Hippocampal formation (tissue), 2 donors: ENCODE measurements around the gene DNAH11.
A peak's percentile ranks its signal among the peaks of the same experiment; 100 is the strongest.
"Not testable (repeated sequence)": the region's sequence is repeated elsewhere in the genome, so short reads cannot be mapped to it uniquely, and the experiment has no call there.

Experiments used
- DNase-seq, 2 donors: peaks; one replicate each; lab custom pipeline; 2025; lab: John Stamatoyannopoulos, UW

DNAH11 gene, protein sequence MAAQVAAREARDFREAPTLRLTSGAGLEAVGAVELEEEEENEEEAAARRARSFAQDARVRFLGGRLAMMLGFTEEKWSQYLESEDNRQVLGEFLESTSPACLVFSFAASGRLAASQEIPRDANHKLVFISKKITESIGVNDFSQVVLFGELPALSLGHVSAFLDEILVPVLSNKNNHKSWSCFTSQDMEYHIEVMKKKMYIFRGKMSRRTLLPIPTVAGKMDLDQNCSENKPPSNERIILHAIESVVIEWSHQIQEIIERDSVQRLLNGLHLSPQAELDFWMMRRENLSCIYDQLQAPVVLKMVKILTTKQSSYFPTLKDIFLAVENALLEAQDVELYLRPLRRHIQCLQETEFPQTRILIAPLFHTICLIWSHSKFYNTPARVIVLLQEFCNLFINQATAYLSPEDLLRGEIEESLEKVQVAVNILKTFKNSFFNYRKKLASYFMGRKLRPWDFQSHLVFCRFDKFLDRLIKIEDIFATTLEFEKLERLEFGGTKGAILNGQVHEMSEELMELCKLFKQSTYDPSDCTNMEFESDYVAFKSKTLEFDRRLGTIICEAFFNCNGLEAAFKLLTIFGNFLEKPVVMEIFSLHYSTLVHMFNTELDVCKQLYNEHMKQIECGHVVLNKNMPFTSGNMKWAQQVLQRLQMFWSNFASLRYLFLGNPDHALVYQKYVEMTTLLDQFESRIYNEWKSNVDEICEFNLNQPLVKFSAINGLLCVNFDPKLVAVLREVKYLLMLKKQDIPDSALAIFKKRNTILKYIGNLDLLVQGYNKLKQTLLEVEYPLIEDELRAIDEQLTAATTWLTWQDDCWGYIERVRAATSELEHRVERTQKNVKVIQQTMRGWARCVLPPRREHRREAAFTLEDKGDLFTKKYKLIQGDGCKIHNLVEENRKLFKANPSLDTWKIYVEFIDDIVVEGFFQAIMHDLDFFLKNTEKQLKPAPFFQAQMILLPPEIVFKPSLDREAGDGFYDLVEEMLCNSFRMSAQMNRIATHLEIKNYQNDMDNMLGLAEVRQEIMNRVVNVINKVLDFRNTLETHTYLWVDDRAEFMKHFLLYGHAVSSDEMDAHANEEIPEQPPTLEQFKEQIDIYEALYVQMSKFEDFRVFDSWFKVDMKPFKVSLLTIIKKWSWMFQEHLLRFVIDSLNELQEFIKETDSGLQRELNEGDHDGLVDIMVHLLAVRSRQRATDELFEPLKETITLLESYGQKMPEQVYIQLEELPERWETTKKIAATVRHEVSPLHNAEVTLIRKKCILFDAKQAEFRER (N-terminal part only)

DNA sequence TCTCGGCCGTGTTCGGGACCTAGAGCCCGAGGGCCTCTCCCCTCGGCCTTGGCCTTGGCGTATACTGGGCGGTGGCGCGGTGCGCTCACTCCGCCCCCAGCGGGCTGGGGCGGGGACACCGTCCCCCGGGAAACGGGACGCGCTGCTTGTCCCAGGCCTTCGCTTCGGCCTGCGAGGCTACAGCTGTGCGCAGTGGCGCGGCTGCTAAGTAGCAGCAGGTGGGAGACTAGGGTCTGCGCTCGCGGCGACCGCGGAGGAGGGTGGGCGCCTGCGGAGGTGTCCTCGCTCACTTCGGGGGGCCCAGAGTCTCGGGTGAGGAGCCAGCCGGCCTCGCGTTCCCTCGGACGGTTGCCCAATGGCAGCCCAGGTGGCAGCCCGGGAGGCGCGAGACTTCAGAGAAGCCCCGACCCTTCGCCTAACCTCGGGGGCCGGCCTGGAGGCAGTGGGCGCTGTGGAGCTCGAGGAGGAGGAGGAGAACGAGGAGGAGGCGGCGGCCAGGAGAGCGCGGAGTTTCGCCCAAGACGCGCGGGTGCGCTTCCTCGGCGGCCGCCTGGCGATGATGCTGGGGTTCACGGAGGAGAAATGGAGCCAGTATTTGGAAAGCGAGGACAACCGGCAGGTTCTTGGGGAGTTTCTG lies at the start of gene DNAH11:
Gene DNAH11 (plus strand): TSS at position 149 of the 637 bp plus-strand sequence. CDS start 207 bp downstream, at position 356.
- DNase-seq: peak in 1 of 2 donors; percentile 2

DNA sequence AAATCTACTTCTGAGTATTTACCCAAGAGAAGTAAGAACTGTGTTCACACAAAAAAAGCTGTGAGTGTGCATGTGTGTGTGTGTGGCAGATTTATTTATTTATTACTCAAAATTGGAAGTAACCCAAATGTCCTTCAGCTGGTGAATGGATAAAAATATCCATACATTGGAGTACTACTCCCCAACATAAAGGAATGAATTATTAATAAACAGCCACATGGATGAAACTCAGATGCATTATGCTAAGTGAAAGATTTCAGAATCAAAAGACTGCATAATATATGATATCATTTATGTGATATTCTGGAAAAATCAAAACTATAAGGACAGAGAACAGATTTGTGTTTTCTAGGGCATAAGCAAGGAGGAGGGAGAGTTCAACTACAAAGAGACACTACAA lies 47.1 kb upstream of the DNAH11 start:
- no peak for DNase-seq

DNA sequence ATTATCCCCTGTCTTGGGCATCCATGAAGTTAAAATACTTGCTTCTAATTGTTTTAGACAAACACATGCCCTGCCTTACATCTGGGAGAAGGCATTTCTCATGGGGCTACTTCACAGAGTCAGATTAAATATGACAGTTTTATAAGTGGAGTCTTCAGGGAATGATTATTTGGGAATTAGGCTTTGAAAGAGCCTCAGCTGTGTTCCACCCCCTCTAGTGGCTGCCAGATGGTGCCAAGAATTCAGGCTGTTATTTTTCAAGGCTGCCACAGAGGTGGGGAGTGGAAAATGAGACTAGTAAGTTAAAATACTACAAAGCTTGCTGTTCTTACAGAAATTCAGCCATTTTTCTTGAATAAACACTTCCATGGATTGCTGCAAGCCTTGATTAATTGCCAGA lies 45.8 kb upstream of the DNAH11 start:
- DNase-seq: no peak

GRCh38 chr7:21500117-21500832 lies 42.6 kb upstream of the DNAH11 start:
- no peak for DNase-seq

DNA sequence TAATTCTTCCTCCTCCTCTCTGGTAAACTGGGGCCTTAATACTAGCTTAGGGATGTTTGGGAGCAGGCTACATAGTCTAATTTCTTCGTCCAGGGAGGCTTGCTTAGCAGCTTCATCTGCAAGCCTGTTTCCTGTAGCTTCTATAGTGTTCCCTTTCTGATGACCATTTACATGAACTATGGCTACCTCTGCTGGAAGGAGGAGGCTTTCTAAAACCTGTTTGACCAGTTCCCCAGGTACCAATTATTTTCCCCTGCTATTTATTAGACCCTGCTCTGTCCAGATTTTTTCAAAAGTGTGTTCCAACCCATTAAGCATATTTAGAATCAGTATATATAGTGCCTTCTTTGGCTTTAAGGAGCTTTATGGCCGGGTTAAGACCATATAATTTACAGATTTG lies 38.8 kb upstream of the DNAH11 start:
- DNase-seq: no peak

DNA sequence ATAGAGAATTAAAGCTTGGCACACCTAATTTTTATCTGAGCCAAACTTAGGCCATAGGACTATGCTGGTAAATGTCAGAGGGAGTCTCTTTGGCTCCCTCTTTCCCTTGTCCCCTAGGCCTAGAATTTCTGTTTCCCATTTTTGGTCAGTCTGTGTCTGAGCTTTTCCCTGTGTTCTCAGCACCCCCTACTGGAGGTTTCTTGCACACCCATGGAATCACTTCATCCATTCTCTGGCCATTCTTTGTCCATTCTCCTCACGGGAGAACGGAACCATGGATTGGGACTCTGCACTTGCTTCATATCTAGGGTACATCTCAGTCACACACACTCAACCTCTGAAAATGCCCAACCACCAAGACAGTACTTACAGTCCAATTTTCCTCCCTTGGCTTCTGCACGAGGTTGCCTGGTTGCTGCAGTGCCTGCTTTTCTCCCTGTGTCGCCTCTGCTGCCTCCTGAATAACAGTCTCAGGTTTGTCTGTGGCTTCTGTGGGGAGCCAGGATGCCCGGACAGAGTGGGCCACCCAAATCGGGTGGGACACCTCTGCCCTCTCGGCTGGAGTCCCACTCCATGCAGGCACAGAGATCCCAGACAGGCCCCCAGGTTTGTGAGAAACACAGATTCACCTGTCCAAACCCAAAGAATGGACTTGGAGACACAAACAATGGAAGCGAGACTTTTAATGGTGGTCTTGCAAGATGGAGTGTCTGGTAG lies 35.1 kb upstream of the DNAH11 start:
- peak in 1 of 2 donors; percentile 49 for DNase-seq

- DNase-seq: no peak
Observed at GRCh38 chr7:21508538-21508937, 34.3 kb upstream of the DNAH11 start.

DNA sequence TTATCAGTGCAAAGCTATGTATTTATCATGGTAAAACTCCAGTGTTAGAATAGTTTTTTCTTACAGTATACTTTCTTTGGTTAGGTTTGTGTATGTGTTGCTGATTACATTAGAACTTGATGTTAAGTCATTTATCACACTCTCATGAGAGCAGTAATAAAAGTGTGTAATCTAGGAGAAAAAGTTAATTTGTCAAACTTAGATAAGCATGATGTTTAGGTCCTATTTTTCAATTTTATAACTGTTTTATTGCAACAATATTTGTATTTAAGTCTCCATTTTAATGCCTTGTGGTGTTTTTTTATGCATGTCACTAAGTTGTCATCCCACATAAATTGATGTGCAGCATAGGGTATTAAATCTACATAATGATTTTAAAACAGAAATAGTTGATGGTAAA lies 28.8 kb upstream of the DNAH11 start:
- no peak for DNase-seq

- no peak for DNase-seq
Observed at GRCh38 chr7:21524680-21525079, 18.2 kb upstream of the DNAH11 start.

DNA sequence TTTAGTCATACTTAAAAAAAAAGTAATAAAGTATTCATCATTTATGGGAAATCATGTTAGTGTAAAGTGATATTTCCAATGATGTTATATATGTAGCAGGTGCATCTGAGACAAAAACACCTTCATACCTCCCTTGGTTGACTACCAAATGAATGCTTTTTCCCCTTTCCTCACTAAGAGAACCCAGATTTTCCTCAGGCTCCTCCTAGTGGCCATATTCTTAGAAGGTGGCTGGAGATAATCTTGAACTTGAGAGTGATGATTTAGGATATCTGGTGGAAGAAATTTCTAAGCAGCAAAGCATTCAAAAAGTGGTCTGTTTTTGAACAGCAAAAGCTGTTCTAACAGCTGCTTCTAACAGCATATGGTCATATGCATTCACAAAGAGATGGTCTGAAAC lies 16.8 kb upstream of the DNAH11 start:
- no peak for DNase-seq

- DNase-seq: no peak
Observed at GRCh38 chr7:21526448-21526847, 16.4 kb upstream of the DNAH11 start.

DNA sequence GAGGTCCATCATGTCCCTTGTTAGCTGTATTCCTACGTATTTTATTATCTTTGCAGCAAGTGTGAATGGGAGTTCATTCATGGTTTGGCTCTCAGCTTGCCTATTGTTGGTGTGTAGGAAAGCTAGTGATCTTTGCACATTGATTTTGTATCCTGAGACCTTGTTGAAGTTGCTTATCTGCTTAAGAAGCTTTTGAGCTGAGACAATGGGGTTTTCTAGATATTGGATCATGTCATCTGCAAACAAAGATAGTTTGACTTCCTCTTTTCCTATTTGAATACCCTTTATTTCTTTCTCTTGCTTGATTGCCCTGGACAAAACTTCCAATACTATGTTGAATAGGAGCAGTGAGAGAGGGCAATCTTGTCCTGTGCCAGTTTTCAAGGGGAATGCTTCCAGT lies 10.4 kb upstream of the DNAH11 start:
- DNase-seq: not testable (repeated sequence)

DNA sequence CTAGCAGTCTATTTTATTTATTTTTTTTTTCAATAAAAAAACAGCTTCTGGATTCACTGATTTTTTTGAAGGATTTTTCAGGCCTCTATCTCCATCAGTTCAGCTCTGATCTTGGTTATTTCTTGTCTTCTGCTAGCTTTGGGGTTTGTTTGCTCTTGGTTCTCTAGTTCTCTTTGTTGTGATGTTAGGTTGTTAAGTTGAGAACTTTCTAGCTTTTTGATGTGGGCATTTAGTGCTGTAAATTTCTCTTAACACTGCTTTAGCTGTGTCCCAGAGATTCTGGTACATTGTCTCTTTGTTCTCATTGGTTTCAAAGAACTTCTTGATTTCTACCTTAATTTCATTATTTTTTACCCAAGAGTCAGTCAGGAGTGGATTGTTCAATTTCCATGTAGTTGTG lies 9.2 kb upstream of the DNAH11 start:
- not testable (repeated sequence) for DNase-seq

DNA sequence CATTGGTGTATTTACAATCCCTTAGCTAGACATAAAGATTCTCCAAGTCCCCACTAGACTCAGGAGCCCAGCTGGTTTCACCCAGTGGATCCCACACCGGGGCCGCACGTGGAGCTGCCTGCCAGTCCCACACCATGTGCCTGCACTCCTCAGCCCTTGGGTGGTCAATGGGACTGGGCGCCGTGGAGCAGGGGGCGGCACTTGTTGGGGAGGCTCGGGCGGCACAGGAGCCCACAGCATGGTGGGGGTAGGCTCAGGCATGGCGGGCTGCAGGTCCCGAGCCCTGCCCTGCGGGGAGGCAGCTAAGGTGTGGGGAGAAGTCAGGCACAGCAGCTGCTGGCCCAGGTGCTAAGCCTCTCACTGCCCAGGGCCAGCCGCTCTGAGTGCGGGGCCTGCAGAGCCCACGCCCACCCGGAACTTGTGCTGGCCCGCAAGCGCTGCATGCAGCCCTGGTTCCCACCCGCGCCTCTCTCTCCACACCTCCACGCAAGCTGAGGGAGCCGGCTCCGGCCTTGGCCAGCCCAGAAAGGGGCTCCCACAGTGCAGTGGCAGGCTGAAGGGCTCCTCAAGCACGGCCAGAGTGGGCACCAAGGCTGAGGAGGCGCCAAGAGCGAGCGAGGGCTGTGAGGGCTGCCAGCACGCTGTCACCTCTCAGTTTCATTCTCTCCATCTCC lies 6.3 kb upstream of the DNAH11 start:
- DNase-seq: not testable (repeated sequence)

DNA sequence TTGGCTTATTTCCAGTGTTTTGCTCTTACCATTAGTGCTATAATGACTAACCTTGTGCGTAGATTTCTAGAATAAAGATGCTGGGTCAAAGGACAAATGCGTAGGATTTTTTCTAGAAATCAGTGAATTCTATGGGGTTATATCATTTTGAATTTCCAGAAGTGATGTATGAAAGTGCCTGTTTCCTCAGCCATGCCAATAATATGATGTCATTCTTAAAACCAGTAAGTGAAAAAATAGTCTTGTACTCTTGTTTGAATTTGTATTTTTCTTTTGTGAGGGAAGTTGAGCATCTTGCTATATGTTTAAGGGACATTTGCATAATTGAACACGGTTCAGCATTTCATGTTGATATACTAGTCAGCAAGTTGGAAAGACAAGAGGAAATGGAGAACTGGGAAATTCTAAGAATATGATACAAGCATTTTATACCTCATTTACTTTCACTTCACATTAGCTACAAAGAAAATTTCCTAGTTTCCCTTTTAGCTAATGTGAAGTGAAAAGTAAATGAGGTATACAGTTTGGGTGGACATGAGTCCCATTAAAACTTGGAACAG lies 3.8 kb upstream of the DNAH11 start:
- no peak for DNase-seq

GRCh38 chr7:21543528-21544302 lies 876 bp downstream of the DNAH11 start:
- DNase-seq: no peak

DNA sequence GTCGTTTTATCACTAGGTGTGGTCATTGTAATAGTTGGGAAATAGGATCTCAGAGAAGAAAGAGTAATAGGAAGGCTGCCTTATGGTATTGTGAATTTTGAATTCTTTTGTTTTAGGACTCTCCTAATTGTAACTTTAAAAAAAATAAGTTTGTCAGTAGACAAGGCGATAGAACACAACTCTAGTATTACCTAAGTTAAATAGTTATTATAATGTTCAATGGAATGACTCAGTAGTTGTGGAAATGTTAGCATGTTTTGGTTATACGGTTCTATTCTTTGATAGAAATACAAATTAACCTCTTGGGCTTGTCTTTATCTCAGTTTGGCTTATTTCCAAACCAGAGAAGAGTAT lies 1.4 kb downstream of the DNAH11 start:
- DNase-seq: no peak

- DNase-seq: no peak
Observed at GRCh38 chr7:21544715-21545114, 1.9 kb downstream of the DNAH11 start.

DNA sequence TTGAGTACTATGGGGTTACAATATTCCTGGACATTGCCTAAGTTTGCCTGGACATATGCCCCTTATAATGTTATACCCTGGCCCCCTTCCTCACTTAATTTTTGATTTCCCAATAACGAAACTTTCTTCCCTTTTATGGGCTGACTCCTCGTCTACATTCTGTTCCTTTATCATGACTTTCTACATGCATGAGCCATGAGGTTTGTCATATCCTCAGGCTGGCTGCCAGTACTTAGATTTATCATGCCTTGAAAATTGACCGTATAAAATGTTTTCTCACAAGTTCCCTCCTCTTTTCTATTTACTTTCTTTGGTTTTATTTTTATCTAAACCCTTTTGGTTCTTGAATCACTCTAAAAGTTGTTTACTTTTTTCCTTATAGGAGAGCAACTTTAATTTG lies 4.7 kb downstream of the DNAH11 start:
- no peak for DNase-seq
